GM12878 (cell line): ENCODE results near the gene PID1. TPM values are rescaled to one million over a fixed set of nuclear protein-coding genes. Genes with fewer than 3 reads are reported as not detected.

Experiments used
- ATAC-seq: fragments of 200-7000 bp; cut with Tn5 transposase; 3 replicates; pipeline ENCODE4 v1.9.1; 2020; ENCODE audit warnings: mild to moderate bottlenecking, moderate library complexity
- BruUV-seq: library from RNA; stranded (reverse); fragments of 400-500 nt; replicated peaks from 2 replicates; lab custom pipeline; 2021; lab: Mats Ljungman, UMichigan
- CTCF ChIA-PET: fragments of 300-600 bp; sonication (Branson Sonifier 250); formaldehyde crosslinking; extraction: SDS; loops from one replicate; lab custom pipeline; 2021; ENCODE audit warnings: inconsistent platforms; lab: Yijun Ruan, JAX
- POLR2A ChIA-PET: fragments of 350-600 bp; formaldehyde crosslinking; extraction: SDS; loops from one replicate; lab custom pipeline; 2021; ENCODE audit warnings: inconsistent platforms; lab: Charles Lee
- RAD21 ChIA-PET: fragments of 300-600 bp; sonication (Branson Sonifier 250); formaldehyde crosslinking; loops from one replicate; lab custom pipeline; 2023; ENCODE audit warnings: antibody characterized with exemption; ENCODE audit not compliant: unreplicated experiment; lab: Charles Lee
- SMC1A ChIA-PET: fragments of 300-600 bp; sonication (Branson Sonifier 250); formaldehyde crosslinking; loops from one replicate; lab custom pipeline; 2023; ENCODE audit not compliant: unreplicated experiment, uncharacterized antibody; lab: Charles Lee
- DNase-seq: peaks from one replicate; pipeline ENCODE4 v3.0.0-alpha.2; 2011; ENCODE audit warnings: low read depth, low spot score
- FAIRE-seq: peaks from 3 replicates; lab custom pipeline; 2011; peaks lifted over from hg19 to GRCh38; lab: Jason Lieb, UNC
- H2AFZ ChIP-seq: 2 replicates; pipeline ENCODE4 v1.6.0; 2011; ENCODE audit warnings: low read depth, low read length, control low read depth; ENCODE audit not compliant: control insufficient read depth
- H3K27ac ChIP-seq: 2 replicates; pipeline ENCODE4 v1.5.1; 2011; ENCODE audit warnings: control low read depth; ENCODE audit not compliant: control insufficient read depth, insufficient read depth
- H3K27me3 ChIP-seq, 2 experiments: replicated peaks in 1 of 2; 2 replicates each; pipeline versions ENCODE4 v1.6.0 to v1.6.1; 2011; ENCODE audit warnings: low read length in 1 of 2; ENCODE audit not compliant: control insufficient read depth in 2 of 2, insufficient read depth in 2 of 2
- H3K36me3 ChIP-seq, 2 experiments: 2 replicates each; pipeline ENCODE4 v1.5.1; 2011; ENCODE audit warnings: low read length in 1 of 2; ENCODE audit not compliant: control insufficient read depth in 2 of 2, insufficient read depth in 2 of 2
- H3K4me1 ChIP-seq: 2 replicates; pipeline ENCODE4 v1.6.1; 2011; ENCODE audit warnings: mild to moderate bottlenecking, low read length, moderate library complexity, mixed read lengths; ENCODE audit not compliant: control insufficient read depth, insufficient read depth
- H3K4me2 ChIP-seq: 2 replicates; pipeline ENCODE4 v1.6.0; 2011; ENCODE audit warnings: control low read depth; ENCODE audit not compliant: control insufficient read depth, insufficient read depth
- H3K4me3 ChIP-seq: fragments of 200-600 bp; sonication (generic); 2 replicates; pipeline ENCODE4 v1.5.1; 2016
- H3K79me2 ChIP-seq: 2 replicates; pipeline ENCODE4 v1.6.0; 2011; ENCODE audit warnings: low read length; ENCODE audit not compliant: control insufficient read depth, insufficient read depth
- H3K9ac ChIP-seq: 2 replicates; pipeline ENCODE4 v1.8.0; 2011; ENCODE audit warnings: low read length, control low read depth, mixed read lengths; ENCODE audit not compliant: control insufficient read depth, insufficient read depth
- H3K9me3 ChIP-seq: replicated peaks from 3 replicates; pipeline ENCODE4 v1.5.1; 2011; ENCODE audit warnings: mild to moderate bottlenecking, low read length; ENCODE audit not compliant: control insufficient read depth, insufficient read depth
- H4K20me1 ChIP-seq: 2 replicates; pipeline ENCODE4 v1.6.0; 2011; ENCODE audit not compliant: control insufficient read depth, insufficient read depth
- BMI1 ChIP-seq: fragments of 450-650 bp; IDR thresholded peaks from 2 replicates; pipeline ENCODE4 v1.6.1; 2016; ENCODE audit warnings: mild to moderate bottlenecking, moderate library complexity, borderline replicate concordance
- KDM1A ChIP-seq: fragments of 200-600 bp; sonication (generic); IDR thresholded peaks from 2 replicates; pipeline ENCODE4 v1.6.1; 2016; ENCODE audit warnings: borderline replicate concordance
- MEF2B ChIP-seq: fragments of 450-650 bp; IDR thresholded peaks from 2 replicates; pipeline ENCODE4 v1.6.1; 2018; ENCODE audit warnings: mild to moderate bottlenecking, moderate library complexity; ENCODE audit not compliant: partially characterized antibody, poor library complexity, severe bottlenecking
- NBN ChIP-seq: fragments of 450-650 bp; IDR thresholded peaks from 2 replicates; pipeline ENCODE4 v1.6.1; 2016
- NFXL1 ChIP-seq: fragments of 450-650 bp; IDR thresholded peaks from 2 replicates; pipeline ENCODE4 v1.6.1; 2017; ENCODE audit warnings: antibody characterized with exemption, mild to moderate bottlenecking, borderline replicate concordance
- NFYB ChIP-seq: IDR thresholded peaks from 2 replicates; pipeline ENCODE4 v1.6.1; 2011; ENCODE audit warnings: low read depth, mild to moderate bottlenecking, low read length, improper control_type of control experiment, moderate library complexity; ENCODE audit not compliant: insufficient read depth
- NR2F1 ChIP-seq: fragments of 450-650 bp; conservative IDR thresholded peaks from 2 replicates; pipeline ENCODE4 v1.6.1; 2017; ENCODE audit warnings: mild to moderate bottlenecking
- RELA ChIP-seq: fragments of 450-650 bp; IDR thresholded peaks from 2 replicates; pipeline ENCODE4 v1.8.0; 2014; ENCODE audit warnings: borderline replicate concordance; ENCODE audit not compliant: partially characterized antibody
- SREBF2 ChIP-seq: IDR thresholded peaks from 2 replicates; pipeline ENCODE4 v1.6.1; 2012; ENCODE audit warnings: mild to moderate bottlenecking, low read length
- TAF1 ChIP-seq: IDR thresholded peaks from 2 replicates; pipeline ENCODE4 v1.6.1; 2011; ENCODE audit warnings: mild to moderate bottlenecking, low read depth, low read length, borderline replicate concordance
- WRNIP1 ChIP-seq: IDR thresholded peaks from 2 replicates; pipeline ENCODE4 v1.6.1; 2011; ENCODE audit warnings: low read depth, low read length, improper control_type of control experiment, borderline replicate concordance
- ZNF622 ChIP-seq: fragments of 450-650 bp; IDR thresholded peaks from 2 replicates; pipeline ENCODE4 v1.6.1; 2017; ENCODE audit warnings: mild to moderate bottlenecking, inconsistent platforms
- WGBS: methylation state at CpG from one replicate; pipeline ENCODE4 v1.1.6; 2016; ENCODE audit warnings: low lambda C conversion rate; ENCODE audit not compliant: insufficient replicate concordance, insufficient coverage; ENCODE audit errors: missing lambda C conversion rate; 5-methylcytosine and 5-hydroxymethylcytosine counted together
- in situ Hi-C: fragments of 300-500 bp; cut with MboI; formaldehyde crosslinking; loops from 9 replicates; pipeline ENCODE4 v1.14.3; 2018; ENCODE audit warnings: mixed read lengths
- intact Hi-C: fragments of 100-400 bp; cut with micrococcal nuclease; formaldehyde crosslinking; loops from one replicate; pipeline ENCODE4 v1.14.2; 2022; ENCODE audit not compliant: unreplicated experiment
- polyA plus RNA-seq, 11 experiments: library from polyadenylated mRNA; depleted of rRNA in 4 of 11; unstranded in 6 of 11; stranded (reverse) in 5 of 11; fragments of >200 nt; fragmentation: Nextera tagmentation in 4 of 11; fragmentation: Illumina TruSeq in 1 of 11; extraction: Ambion mirVana in 4 of 11; extraction: Trizol in 1 of 11; gene quantifications; 1 replicate in 1 of 11; 2 replicates in 10 of 11; pipeline versions ENCODE4 v1.2.1 to v1.2.3, GENCODE V29; 2011 to 2016; ENCODE audit warnings: inconsistent platforms in 2 of 11, missing spikeins in 2 of 11, low read depth in 1 of 11
- total RNA-seq, 4 experiments: library from RNA; depleted of rRNA in 3 of 4; stranded (reverse); fragments of >200 nt in 3 of 4; fragmentation: Illumina TruSeq in 1 of 4; extraction: Trizol in 1 of 4; gene quantifications; 2 replicates each; pipeline versions ENCODE4 v1.2.1 to v1.2.3, GENCODE V29; 2013 to 2021
- TF ChIP-seq, protein P1 (sequence below): IDR thresholded peaks from 2 replicates; pipeline ENCODE4 v1.6.1; 2012; ENCODE audit warnings: mild to moderate bottlenecking, low read depth, low read length
- TF ChIP-seq, protein P2 (sequence below): IDR thresholded peaks from 2 replicates; pipeline ENCODE4 v1.6.1; 2011; ENCODE audit warnings: low read depth, mild to moderate bottlenecking, low read length, moderate library complexity, borderline replicate concordance; ENCODE audit errors: extremely low read depth
- TF ChIP-seq, protein P3 (sequence below): fragments of 450-650 bp; IDR thresholded peaks from 2 replicates; pipeline ENCODE4 v1.6.1; 2016; ENCODE audit warnings: mild to moderate bottlenecking, moderate library complexity, borderline replicate concordance

PID1 gene
- total and polyA plus RNA-seq, 10 of the 15 experiments (the other 5 are each of a cell fraction or from before 2014, with no cell fraction given): not detected

DNA sequence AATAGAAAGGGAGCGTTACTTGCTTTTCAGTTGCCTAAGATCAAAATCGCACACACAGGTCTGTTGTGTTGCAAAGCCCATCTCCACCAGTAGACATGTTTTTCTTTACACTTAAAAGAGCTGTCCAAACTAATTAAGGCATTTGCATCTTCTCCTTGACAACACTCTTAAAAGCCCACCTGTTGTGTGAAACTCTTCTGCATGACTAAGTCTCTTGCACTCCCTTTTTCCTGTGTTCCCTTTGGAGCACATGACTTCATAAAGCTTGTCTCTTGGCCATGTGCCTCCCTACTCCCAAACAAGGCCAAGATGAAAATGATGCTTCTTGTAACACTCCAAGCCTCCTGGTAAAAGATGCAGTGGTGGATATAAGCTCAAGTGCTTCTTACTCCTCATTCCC is 26.1 kb downstream of the PID1 start (continued):
- TF ChIP-seq, protein P1, sequence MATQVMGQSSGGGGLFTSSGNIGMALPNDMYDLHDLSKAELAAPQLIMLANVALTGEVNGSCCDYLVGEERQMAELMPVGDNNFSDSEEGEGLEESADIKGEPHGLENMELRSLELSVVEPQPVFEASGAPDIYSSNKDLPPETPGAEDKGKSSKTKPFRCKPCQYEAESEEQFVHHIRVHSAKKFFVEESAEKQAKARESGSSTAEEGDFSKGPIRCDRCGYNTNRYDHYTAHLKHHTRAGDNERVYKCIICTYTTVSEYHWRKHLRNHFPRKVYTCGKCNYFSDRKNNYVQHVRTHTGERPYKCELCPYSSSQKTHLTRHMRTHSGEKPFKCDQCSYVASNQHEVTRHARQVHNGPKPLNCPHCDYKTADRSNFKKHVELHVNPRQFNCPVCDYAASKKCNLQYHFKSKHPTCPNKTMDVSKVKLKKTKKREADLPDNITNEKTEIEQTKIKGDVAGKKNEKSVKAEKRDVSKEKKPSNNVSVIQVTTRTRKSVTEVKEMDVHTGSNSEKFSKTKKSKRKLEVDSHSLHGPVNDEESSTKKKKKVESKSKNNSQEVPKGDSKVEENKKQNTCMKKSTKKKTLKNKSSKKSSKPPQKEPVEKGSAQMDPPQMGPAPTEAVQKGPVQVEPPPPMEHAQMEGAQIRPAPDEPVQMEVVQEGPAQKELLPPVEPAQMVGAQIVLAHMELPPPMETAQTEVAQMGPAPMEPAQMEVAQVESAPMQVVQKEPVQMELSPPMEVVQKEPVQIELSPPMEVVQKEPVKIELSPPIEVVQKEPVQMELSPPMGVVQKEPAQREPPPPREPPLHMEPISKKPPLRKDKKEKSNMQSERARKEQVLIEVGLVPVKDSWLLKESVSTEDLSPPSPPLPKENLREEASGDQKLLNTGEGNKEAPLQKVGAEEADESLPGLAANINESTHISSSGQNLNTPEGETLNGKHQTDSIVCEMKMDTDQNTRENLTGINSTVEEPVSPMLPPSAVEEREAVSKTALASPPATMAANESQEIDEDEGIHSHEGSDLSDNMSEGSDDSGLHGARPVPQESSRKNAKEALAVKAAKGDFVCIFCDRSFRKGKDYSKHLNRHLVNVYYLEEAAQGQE: no peak
- no peak for TF ChIP-seq NFYB
- TF ChIP-seq, all 136 proteins: peak for 0

DNA sequence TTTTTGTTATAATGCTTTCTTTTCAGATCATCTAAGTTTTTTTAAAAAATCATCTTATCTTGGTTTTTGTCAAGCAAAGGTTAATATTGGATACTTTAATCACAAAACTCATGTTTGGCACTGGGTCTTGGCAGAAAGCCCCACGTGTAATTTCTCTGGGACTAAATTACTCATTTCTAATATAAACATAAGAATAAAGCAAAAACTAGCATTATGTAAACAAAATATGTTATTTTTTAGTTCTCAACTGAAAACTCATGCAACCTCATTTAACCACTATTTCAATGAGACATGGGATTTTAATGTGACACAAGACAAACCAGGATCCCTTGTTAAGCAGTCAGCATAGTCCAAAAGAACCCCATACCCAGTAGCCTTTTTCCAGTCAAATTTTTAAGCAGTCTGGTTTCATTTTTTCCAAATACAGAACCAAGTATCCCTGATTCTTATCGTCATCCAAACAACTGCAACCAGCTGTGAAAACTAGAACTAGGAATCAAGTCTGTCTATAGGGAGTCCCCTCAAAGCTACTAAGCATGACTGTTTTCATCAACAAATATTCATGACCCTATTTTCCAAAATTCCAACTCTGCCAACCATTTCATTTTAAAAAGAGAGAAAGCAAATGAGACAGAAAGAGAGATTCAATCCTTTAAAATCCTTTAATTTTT is 27.1 kb downstream of the PID1 start:
- no peak for DNase-seq
- FAIRE-seq: no peak
- BruUV-seq: no TSS peak
- no peaks in the 10 kb centered on the region for H3K27me3 ChIP-seq
- H3K9me3 ChIP-seq: no peaks in the 10 kb centered on the region
- H3K9ac ChIP-seq: no peak overlapping the region
- ATAC-seq: no peak
- SMC1A ChIA-PET: no interaction called here
- no peaks in the 10 kb centered on the region for H3K79me2 ChIP-seq
- H2AFZ ChIP-seq: no peak overlapping the region
- WGBS: 2% methylated on average over 2 of the region's 2 CpGs
- intact Hi-C loops: no loop called here
- CTCF ChIA-PET: no interaction called here
- POLR2A ChIA-PET: no interaction called here
- no peak overlapping the region for H3K27ac ChIP-seq
- RAD21 ChIA-PET: no interaction called here
- no peak overlapping the region for H3K4me2 ChIP-seq
- H3K4me1 ChIP-seq: no peaks in the 10 kb centered on the region
- in situ Hi-C loops: no loop called here
- no peak overlapping the region for H3K4me3 ChIP-seq
- H3K36me3 ChIP-seq: no peaks in the 10 kb centered on the region
- H4K20me1 ChIP-seq: no peaks in the 10 kb centered on the region
- TF ChIP-seq, protein P2, sequence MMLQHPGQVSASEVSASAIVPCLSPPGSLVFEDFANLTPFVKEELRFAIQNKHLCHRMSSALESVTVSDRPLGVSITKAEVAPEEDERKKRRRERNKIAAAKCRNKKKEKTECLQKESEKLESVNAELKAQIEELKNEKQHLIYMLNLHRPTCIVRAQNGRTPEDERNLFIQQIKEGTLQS: no peak
- no peak for TF ChIP-seq NBN
- no peak for TF ChIP-seq WRNIP1
- TF ChIP-seq BMI1: no peak
- TF ChIP-seq ZNF622: no peak
- TF ChIP-seq KDM1A: no peak
- no peak for TF ChIP-seq TAF1
- TF ChIP-seq NFXL1: no peak
- TF ChIP-seq, protein P3, sequence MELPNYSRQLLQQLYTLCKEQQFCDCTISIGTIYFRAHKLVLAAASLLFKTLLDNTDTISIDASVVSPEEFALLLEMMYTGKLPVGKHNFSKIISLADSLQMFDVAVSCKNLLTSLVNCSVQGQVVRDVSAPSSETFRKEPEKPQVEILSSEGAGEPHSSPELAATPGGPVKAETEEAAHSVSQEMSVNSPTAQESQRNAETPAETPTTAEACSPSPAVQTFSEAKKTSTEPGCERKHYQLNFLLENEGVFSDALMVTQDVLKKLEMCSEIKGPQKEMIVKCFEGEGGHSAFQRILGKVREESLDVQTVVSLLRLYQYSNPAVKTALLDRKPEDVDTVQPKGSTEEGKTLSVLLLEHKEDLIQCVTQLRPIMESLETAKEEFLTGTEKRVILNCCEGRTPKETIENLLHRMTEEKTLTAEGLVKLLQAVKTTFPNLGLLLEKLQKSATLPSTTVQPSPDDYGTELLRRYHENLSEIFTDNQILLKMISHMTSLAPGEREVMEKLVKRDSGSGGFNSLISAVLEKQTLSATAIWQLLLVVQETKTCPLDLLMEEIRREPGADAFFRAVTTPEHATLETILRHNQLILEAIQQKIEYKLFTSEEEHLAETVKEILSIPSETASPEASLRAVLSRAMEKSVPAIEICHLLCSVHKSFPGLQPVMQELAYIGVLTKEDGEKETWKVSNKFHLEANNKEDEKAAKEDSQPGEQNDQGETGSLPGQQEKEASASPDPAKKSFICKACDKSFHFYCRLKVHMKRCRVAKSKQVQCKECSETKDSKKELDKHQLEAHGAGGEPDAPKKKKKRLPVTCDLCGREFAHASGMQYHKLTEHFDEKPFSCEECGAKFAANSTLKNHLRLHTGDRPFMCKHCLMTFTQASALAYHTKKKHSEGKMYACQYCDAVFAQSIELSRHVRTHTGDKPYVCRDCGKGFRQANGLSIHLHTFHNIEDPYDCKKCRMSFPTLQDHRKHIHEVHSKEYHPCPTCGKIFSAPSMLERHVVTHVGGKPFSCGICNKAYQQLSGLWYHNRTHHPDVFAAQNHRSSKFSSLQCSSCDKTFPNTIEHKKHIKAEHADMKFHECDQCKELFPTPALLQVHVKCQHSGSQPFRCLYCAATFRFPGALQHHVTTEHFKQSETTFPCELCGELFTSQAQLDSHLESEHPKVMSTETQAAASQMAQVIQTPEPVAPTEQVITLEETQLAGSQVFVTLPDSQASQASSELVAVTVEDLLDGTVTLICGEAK: no peak
- TF ChIP-seq NR2F1: no peak
- no peak for TF ChIP-seq SREBF2
- no peak for TF ChIP-seq MEF2B
- TF ChIP-seq RELA: no peak
